WTC11 (cell line): ENCODE data around the gene TSPAN4. TPM values are rescaled to one million over a fixed set of nuclear protein-coding genes. Genes with fewer than 3 reads are reported as not detected.

Experiments used
- ATAC-seq: fragments of 200-7000 bp; cut with Tn5 transposase; 2 replicates; pipeline ENCODE4 v1.10.0; 2021; ENCODE audit warnings: mild to moderate bottlenecking, moderate library complexity
- CTCF ChIA-PET: fragments of 300-600 bp; sonication (Branson Sonifier 250); formaldehyde crosslinking; loops from one replicate; lab custom pipeline; 2021; ENCODE audit warnings: antibody characterized with exemption; lab: Charles Lee
- POLR2A ChIA-PET: fragments of 350-600 bp; sonication (Branson Sonifier 250); formaldehyde crosslinking; loops from one replicate; lab custom pipeline; 2021; ENCODE audit warnings: antibody characterized with exemption; lab: Charles Lee
- DNase-seq: peaks from one replicate; pipeline ENCODE4 v3.0.0; 2021; ENCODE audit warnings: low spot score
- H3K27ac Mint-ChIP-seq: 2 replicates; pipeline ENCODE4 v1.8.0; 2021; ENCODE audit warnings: mixed read lengths
- H3K27me3 Mint-ChIP-seq: 2 replicates; pipeline ENCODE4 v1.8.0; 2021; ENCODE audit warnings: low read depth, mild to moderate bottlenecking, moderate library complexity, mixed read lengths
- H3K36me3 Mint-ChIP-seq: 2 replicates; pipeline ENCODE4 v1.8.0; 2021; ENCODE audit warnings: mixed read lengths
- H3K4me1 Mint-ChIP-seq: 2 replicates; pipeline ENCODE4 v1.8.0; 2022; ENCODE audit warnings: mixed read lengths
- H3K4me3 Mint-ChIP-seq: 2 replicates; pipeline ENCODE4 v1.8.0; 2021; ENCODE audit warnings: mild to moderate bottlenecking, moderate library complexity, mixed read lengths
- H3K9me3 Mint-ChIP-seq: 2 replicates; pipeline ENCODE4 v1.8.0; 2021; ENCODE audit warnings: mixed read lengths
- ATF2 ChIP-seq: sonication (generic); formaldehyde crosslinking; IDR thresholded peaks from 2 replicates; pipeline ENCODE4 v1.8.1; 2022; ENCODE audit warnings: low read depth, missing genetic modification reagents, borderline replicate concordance
- GTF2I ChIP-seq: fragments of 250-450 bp; sonication (Bioruptor Pico); conservative IDR thresholded peaks from 2 replicates; pipeline ENCODE4 v1.4.0; 2021; ENCODE audit warnings: mild to moderate bottlenecking
- KAT7 ChIP-seq: sonication (generic); formaldehyde crosslinking; IDR thresholded peaks from 2 replicates; pipeline ENCODE4 v1.8.1; 2023; ENCODE audit warnings: missing genetic modification reagents, mild to moderate bottlenecking, borderline replicate concordance
- PRDM15 ChIP-seq: sonication (generic); formaldehyde crosslinking; IDR thresholded peaks from 2 replicates; pipeline ENCODE4 v1.8.0; 2022; ENCODE audit warnings: missing genetic modification reagents
- PRRX2 ChIP-seq: fragments of 250-450 bp; sonication (Bioruptor Pico); IDR thresholded peaks from 2 replicates; pipeline ENCODE4 v1.8.0; 2021; ENCODE audit warnings: mild to moderate bottlenecking
- ZNF416 ChIP-seq: fragments of 250-450 bp; sonication (Bioruptor Pico); IDR thresholded peaks from 2 replicates; pipeline ENCODE4 v1.9.0; 2021; ENCODE audit warnings: mild to moderate bottlenecking, inconsistent platforms
- ZSCAN18 ChIP-seq: fragments of 250-450 bp; sonication (Bioruptor Pico); IDR thresholded peaks from 2 replicates; pipeline ENCODE4 v2.1.2; 2022; ENCODE audit warnings: mild to moderate bottlenecking, moderate library complexity
- total RNA-seq: library from RNA; stranded (reverse); gene quantifications from 3 replicates; pipeline ENCODE4 v1.2.3, GENCODE V29; 2021
- TF ChIP-seq, protein P1 (sequence below): sonication (generic); formaldehyde crosslinking; IDR thresholded peaks from 2 replicates; pipeline ENCODE4 v1.8.0; 2022; ENCODE audit warnings: mild to moderate bottlenecking, missing genetic modification reagents
- TF ChIP-seq, protein P2 (sequence below): sonication (generic); formaldehyde crosslinking; IDR thresholded peaks from 2 replicates; pipeline ENCODE4 v1.8.1; 2023; ENCODE audit warnings: mild to moderate bottlenecking, missing genetic modification reagents, borderline replicate concordance
- TF ChIP-seq, protein P3 (sequence below): sonication (generic); formaldehyde crosslinking; IDR thresholded peaks from 2 replicates; pipeline ENCODE4 v1.8.0; 2022; ENCODE audit warnings: mild to moderate bottlenecking, missing genetic modification reagents

TSPAN4 gene
- total RNA-seq, 1 experiment from 2014 or later, result 94.3 TPM

DNA sequence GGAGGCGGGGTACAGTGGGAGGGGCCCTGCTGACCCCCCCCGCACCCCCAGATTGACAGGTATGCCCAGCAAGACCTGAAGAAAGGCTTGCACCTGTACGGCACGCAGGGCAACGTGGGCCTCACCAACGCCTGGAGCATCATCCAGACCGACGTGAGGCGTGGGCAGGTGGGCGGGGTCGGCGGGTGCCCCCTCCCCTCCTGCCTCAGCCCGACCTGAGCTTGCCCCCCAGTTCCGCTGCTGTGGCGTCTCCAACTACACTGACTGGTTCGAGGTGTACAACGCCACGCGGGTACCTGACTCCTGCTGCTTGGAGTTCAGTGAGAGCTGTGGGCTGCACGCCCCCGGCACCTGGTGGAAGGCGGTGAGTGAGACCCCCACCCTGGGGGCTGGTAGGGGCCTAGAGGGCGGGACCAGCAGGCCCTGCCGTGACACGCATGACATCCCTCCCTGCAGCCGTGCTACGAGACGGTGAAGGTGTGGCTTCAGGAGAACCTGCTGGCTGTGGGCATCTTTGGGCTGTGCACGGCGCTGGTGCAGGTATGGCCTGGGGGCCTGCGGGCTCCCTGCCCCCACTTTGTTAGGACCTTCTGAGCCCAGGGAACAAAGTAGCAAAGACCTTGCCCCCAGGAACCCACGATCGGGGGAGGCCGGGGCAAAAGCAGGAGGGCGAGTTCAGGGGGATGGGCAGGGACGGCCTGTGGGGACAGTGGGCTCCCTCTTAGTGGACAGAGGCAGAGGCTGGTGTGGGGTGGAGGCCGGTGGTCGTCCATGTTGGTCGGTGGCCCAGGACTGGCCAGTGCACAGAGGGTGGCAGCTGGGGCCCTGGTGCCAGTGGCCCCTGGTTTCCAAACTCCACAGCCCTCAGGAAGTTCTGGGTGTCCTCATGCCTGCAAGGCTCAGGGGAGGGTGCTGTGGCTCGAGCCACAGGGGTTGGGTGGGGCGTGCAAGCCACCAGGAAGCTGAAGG lies 23.1 kb downstream of the TSPAN4 start (continued):
- no peak for TF ChIP-seq ATF2 (CRISPR knock-in tag)
- no peak for TF ChIP-seq ZSCAN18
- TF ChIP-seq KAT7, result no peak
- no peak for TF ChIP-seq PRDM15
- TF ChIP-seq, protein P1, sequence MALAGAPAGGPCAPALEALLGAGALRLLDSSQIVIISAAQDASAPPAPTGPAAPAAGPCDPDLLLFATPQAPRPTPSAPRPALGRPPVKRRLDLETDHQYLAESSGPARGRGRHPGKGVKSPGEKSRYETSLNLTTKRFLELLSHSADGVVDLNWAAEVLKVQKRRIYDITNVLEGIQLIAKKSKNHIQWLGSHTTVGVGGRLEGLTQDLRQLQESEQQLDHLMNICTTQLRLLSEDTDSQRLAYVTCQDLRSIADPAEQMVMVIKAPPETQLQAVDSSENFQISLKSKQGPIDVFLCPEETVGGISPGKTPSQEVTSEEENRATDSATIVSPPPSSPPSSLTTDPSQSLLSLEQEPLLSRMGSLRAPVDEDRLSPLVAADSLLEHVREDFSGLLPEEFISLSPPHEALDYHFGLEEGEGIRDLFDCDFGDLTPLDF (CRISPR knock-in tag), result no peak
- TF ChIP-seq, protein P2, sequence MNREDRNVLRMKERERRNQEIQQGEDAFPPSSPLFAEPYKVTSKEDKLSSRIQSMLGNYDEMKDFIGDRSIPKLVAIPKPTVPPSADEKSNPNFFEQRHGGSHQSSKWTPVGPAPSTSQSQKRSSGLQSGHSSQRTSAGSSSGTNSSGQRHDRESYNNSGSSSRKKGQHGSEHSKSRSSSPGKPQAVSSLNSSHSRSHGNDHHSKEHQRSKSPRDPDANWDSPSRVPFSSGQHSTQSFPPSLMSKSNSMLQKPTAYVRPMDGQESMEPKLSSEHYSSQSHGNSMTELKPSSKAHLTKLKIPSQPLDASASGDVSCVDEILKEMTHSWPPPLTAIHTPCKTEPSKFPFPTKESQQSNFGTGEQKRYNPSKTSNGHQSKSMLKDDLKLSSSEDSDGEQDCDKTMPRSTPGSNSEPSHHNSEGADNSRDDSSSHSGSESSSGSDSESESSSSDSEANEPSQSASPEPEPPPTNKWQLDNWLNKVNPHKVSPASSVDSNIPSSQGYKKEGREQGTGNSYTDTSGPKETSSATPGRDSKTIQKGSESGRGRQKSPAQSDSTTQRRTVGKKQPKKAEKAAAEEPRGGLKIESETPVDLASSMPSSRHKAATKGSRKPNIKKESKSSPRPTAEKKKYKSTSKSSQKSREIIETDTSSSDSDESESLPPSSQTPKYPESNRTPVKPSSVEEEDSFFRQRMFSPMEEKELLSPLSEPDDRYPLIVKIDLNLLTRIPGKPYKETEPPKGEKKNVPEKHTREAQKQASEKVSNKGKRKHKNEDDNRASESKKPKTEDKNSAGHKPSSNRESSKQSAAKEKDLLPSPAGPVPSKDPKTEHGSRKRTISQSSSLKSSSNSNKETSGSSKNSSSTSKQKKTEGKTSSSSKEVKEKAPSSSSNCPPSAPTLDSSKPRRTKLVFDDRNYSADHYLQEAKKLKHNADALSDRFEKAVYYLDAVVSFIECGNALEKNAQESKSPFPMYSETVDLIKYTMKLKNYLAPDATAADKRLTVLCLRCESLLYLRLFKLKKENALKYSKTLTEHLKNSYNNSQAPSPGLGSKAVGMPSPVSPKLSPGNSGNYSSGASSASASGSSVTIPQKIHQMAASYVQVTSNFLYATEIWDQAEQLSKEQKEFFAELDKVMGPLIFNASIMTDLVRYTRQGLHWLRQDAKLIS (CRISPR knock-in tag), result no peak
- TF ChIP-seq ZNF416 (CRISPR knock-in tag), result no peak
- TF ChIP-seq, protein P3, sequence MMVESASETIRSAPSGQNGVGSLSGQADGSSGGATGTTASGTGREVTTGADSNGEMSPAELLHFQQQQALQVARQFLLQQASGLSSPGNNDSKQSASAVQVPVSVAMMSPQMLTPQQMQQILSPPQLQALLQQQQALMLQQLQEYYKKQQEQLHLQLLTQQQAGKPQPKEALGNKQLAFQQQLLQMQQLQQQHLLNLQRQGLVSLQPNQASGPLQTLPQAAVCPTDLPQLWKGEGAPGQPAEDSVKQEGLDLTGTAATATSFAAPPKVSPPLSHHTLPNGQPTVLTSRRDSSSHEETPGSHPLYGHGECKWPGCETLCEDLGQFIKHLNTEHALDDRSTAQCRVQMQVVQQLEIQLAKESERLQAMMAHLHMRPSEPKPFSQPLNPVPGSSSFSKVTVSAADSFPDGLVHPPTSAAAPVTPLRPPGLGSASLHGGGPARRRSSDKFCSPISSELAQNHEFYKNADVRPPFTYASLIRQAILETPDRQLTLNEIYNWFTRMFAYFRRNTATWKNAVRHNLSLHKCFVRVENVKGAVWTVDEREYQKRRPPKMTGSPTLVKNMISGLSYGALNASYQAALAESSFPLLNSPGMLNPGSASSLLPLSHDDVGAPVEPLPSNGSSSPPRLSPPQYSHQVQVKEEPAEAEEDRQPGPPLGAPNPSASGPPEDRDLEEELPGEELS (CRISPR knock-in tag), result no peak

- CTCF ChIA-PET, result interaction anchor here (1.8 kb wide), 1 partner anchor 185 kb away, joined by 5 read pairs; no protein-coding TSS in a partner anchor
- TF ChIP-seq GTF2I (CRISPR knock-in tag), result no peak
- TF ChIP-seq PRRX2 (CRISPR knock-in tag), result 0 out of 2 replicates have a peak, but pooled peaks have one; percentile 24
- TF ChIP-seq, all 79 proteins: peak for 1
- H3K4me3 Mint-ChIP-seq, result no peak overlapping the region
- POLR2A ChIA-PET, result no interaction called here
- no peaks in the 10 kb centered on the region for H3K9me3 Mint-ChIP-seq
- H3K4me1 Mint-ChIP-seq, result peaks cover 22% of the 10 kb centered on the region
- H3K27me3 Mint-ChIP-seq, result no peaks in the 10 kb centered on the region
- H3K27ac Mint-ChIP-seq, result no peak overlapping the region
- DNase-seq (no peak), ATAC-seq (no peak)
- H3K36me3 Mint-ChIP-seq, result no peaks in the 10 kb centered on the region
Measured at GRCh38 chr11:866481-866880, 23.8 kb downstream of the TSPAN4 start.
